ENCODE measurements around the gene BMP4.

- no peak for TF ChIP-seq CTCF (IDR thresholded peaks at IDR 0.05)
- TF ChIP-seq POLR2A (IDR thresholded peaks at IDR 0.05), result no peak
These were observed 776 bp downstream of the BMP4 start for GRCh38 chr14:53955671-53956426.

All from lower leg skin (tissue), 3 donors.